GM21723 (cell line): ENCODE measurements around the gene NFATC3.

Experiments used
- ATAC-seq: cut with Tn5 transposase; IDR thresholded peaks from one replicate; pipeline ENCODE4 v1.9.1; 2021; ENCODE audit warnings: mild to moderate bottlenecking, moderate library complexity; ENCODE audit not compliant: unreplicated experiment

Gene NFATC3

DNA sequence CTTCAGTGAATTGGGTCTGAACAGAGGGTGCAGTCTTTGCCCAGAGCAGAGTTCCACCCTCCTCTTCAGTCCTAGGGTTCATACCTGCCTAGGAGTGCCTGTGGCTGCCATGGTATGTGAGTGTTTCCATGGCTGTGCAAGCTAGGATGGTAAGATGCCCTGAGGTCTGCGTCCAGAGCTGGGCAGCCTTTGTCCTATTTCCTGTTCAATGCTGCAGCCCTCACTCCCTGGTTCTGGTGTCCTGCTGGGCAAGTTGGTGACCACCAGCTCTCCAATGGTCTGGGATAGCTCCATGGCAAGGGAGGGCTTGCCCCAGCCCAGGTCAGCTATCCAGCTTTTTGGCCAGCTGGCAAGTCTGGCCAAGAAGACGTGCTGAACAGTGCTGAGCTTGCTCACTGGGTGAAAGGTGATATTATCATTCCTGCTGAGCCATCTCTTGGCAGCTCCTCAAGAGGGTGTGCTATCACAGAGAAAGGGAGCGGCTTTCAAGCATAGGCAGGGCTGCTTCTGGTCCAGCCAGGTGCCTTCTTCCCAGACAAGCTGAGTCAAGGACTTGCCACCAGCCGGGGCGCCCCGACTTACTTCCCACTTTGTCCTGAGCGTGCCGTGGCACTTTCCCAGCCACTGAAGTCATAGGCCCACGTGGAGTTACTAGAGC lies 13.0 kb upstream of the NFATC3 start:
- ATAC-seq, result no peak

DNA sequence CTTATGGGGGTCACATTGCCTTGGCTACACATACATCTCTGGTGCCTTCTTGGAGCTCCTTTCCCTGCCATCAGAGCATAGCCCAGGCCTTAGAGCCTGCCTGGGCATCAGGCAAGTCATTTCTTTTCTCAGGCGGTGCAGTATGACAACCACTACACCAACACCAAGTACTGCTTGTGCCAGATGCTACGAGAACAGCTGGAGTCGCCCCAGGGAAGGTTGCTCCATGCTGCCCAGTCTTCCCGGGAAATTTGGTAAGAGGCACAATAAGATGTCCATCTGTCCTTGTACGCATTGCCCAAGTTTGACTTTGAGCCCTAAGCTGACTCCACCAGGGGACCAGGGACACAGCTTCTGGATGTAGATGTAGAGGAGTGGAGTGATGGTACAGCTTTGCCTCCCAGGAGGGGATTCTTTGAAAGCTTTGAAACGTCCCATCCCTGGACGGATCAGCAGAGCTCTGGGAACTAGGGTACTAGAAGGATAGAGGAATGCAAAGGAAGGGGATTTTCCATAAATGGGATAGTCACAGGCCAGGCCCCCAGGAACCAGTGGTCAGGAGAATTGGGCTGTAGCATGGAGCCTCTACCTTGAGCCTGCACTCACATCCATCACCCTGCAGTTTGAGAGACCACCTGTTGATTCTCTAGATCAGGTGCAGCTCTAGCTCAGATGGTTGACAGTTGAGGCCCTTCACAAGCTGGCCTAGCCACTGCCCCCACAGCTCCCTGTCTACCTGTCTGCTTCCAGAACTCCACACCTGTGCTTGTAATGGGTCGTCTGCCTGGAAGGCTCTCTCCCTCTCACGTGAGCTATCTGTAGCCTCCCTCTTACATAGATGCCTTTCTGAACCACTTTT lies 11.0 kb upstream of the NFATC3 start:
- ATAC-seq, result no peak

DNA sequence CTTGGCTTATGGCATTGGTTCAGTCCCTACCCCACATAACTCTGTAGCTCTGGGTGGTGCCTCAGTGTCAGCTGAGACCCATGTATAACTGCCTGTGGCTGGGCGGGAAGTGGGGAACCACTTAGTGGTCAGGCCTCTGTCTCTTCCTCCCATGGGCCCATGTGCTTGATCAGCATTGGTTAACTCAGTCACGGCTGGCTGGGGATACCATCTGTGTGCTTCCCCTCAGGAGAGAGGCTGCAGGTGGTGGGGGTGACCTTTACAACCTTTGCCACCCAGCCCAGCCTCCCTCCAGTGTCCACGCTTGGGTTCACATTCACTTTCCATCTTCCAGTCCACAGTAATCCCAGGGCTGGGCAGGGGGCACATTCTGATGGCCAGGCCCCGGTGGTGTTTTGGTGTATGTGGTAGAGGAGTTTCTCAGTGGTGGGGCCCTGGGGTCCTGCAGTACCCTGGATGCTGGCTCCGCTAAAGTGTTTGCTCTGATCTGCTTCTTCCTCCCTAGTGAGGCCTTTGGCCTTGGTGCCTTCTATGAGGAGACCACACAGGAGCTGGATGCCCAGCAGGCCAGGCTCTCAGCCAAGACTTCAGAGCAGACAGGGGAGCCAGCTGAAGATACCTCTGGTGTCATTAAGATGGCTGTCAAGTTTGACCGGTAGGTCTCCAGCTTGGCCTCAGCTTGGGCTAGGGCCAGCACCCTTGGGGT lies 10.2 kb upstream of the NFATC3 start:
- ATAC-seq, result peak; percentile 88

DNA sequence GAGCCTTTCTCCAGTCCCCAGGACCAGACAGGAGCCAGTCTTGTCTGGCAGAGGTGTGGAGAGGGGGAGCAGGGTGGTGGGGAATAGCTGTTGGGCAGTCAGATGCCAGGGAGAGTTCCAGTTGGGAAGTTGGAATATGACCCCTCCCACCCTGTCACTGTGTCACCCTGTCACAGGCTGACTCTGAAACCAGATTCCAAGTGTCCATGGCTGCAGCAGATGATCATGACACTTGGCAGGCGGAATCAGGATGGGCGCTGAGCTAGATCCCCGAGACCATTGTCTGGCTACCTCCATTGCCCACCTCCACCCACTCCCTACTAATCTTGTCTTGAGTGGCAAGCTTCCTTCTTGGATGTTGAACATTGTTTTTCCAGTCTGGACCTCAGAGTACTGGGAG lies 9.2 kb upstream of the NFATC3 start:
- ATAC-seq, result no peak

DNA sequence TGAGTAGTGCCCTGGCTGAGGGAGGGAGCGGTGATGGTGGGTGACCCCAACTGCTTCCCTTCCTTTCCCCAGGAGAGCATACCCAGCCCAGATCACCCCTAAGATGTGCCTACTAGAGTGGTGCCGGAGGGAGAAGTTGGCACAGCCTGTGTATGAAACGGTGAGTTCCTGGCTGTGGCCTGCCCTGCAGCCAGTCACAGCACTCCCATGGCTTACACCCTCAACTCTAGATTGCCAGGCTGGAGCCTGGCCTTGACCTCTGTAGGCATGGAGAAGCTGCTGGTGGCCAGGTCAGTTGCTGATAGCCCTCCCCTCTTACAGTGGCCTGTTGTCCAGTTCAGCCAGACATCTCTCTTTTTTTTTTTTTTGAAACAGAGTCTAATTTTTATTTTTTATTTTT lies 8.6 kb upstream of the NFATC3 start:
- no peak for ATAC-seq

DNA sequence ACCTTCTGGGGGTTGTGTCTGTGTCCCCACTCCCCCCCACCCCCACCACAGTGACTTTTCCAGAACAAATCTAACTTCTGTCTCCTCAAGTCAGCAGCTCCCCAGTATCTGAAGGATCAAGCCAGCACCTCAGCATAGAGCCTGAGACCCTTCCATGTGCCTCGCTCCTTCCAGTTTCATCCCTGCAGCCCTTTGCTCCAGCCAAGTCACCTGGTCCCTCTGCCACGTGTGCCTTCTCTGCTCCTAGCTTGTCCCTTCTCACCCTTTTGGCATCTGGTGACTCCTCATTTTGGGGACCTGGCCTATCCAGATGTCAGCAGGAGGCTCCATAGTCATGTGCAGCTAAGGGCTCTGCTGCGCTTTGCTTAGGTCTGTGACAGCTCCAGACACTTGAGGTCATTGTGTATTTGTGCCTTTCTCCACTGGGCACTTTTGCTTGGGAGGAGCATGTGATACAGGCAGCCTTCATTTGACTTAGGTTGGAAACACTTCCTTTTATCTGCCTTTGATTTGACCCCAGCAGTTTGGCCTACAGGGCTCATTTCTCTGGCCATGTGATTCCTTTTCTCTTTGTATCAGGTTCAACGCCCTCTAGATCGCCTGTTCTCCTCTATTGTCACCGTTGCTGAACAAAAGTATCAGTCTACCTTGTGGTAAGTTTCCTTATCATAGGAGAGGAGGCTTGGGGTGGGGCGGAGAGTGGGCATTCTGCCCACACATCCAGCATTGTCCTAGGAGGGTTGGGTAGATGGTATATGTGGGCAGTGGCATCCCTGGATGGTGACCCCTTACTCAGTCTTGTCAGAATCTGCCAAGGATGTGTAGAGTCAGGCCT lies 7.1 kb upstream of the NFATC3 start:
- no peak for ATAC-seq

DNA sequence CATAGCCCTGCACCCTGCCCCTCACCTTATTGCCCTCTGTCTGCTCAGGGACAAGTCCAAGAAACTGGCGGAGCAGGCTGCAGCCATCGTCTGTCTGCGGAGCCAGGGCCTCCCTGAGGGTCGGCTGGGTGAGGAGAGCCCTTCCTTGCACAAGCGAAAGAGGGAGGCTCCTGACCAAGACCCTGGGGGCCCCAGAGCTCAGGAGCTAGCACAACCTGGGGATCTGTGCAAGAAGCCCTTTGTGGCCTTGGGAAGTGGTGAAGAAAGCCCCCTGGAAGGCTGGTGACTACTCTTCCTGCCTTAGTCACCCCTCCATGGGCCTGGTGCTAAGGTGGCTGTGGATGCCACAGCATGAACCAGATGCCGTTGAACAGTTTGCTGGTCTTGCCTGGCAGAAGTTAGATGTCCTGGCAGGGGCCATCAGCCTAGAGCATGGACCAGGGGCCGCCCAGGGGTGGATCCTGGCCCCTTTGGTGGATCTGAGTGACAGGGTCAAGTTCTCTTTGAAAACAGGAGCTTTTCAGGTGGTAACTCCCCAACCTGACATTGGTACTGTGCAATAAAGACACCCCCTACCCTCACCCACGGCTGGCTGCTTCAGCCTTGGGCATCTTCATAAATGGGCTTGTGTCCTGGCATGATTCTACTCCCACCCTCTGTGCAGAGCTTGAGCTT lies 6.3 kb upstream of the NFATC3 start:
- no peak for ATAC-seq

DNA sequence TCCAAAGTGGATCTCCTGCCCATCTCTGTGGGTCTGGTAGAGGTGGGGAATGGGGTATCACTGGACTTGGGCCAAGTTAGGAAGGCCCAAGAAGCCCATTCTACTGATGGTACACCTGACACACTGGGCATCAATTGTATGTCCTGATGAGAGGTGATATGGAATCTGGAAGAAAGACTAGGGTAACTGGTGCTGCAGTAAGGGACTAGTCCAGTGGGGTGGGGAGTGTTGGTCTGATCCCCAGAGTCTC lies 5.9 kb upstream of the NFATC3 start:
- no peak for ATAC-seq

DNA sequence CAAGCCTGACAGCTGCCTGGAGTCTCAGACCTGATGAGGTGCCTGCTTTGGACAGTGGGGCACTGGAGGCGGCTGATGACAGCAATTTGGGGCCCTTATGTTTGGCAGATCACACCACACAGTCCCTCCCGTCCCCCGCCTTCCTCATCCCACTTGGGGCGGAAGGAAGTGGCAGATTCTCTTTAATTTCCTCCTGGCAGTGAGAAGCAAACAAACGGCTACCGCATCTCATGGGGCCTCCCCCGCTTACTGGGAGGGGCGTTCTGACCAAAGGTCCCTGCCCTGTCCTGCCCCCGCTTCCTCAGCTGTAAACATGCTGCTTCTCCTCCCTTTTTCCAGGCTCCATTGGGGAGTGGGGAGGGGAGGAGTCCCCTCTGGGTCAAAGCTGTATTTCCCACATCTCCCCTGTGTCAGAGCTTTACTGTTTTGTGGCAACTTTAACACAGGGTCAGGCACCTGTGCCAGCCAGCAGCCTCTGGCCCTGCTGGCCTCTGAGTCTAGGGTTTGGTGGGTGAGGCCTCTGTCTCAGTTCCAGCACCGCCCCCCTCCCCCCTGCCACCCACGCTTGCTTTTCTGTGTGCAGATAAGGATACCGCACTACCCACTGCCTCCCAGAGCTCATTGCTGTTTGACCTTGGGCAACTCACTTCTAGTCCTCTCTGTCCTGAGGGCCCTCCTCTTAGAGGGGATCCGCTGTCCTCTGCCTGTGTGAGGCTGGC lies 5.4 kb upstream of the NFATC3 start:
- no peak for ATAC-seq

DNA sequence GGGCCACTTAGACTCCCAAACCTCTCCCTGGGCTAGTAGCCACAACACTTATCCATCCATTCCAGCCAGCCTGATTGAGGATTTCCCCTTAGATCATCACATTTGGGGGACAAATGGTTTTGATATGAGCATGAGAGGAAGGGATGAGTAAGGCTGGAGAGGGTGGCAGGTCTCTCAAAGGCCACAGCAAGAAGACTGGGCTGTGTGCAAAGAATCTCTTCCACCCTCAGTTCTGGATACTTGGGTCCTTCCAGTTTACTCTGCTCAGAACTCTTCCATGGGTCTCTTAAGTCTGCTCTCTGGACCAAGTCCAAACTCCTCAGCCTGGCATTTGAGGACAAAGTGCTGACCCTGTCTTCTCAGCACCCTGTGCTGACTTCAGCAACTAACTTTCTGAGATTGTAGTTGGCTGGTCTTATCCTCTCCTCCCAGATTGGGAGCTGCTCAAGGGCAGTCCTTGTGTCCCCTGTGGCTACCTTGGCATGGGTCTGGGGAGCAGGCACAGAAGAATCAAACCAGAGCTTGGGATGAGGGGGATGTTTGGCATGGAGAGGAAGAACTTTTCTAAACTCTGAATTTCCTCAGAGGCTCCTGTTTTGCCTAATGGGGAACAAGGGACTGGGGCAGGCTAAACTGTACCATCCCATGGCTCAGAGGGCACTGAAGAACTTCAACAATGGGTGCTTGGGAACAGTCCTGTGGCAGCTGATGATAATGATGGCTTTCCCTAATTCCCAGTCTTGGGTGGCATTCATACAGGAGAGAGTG lies 3.1 kb upstream of the NFATC3 start:
- no peak for ATAC-seq

DNA sequence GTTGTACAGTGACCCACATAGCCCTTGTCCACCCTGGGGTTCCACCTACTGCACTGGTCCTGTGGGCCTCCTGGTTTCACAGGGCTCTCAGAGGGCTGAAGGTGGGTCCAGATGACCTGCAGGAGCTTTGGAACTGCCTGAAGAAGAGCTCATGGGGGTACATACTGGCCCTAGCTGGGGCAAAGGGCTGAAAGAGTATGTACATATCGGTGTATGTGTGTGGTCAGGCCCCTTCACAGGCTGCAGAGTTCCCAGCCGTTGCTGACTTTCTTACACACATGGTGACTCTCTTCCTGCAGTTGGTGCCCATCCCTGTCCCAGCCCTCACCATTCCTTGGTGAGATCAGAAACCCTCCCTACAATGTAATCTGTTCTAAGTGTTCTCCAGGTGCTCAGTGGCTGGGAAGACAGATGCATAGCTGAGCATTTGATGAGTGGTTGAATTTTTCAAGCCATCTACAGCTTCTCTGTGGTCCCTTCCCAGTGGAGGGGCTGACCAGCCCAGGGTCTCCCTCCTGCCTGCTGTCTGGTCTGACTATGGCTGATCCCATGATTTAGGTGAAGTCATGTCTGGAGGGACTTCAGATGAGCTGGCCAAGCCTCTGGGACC lies 2.4 kb upstream of the NFATC3 start:
- no peak for ATAC-seq

DNA sequence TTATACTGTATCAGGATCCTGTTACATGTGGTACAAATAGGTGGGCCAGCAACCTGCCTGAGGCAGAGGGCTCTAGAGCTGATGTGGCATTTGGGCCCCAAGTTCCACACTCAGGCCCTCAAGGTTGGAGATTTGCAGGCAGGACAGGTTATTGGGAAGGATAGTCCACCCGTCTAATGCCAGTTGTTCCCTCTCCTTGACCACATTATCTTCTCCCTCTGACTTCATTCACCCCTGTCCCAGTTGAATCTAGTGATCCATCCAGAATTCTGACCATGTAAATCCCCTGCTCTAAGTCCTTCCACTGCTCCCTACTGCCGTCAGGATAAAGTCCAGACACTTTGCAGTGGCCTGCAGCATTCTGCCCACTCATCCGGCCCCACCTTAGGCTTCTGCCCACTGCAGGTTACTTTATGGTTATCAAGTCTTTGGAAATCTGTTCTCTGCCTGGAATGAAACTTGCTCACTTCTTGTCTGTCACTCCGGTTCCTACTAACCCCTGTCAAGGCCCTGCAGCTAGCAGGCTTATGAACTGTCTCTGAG lies 1.9 kb upstream of the NFATC3 start:
- no peak for ATAC-seq

DNA sequence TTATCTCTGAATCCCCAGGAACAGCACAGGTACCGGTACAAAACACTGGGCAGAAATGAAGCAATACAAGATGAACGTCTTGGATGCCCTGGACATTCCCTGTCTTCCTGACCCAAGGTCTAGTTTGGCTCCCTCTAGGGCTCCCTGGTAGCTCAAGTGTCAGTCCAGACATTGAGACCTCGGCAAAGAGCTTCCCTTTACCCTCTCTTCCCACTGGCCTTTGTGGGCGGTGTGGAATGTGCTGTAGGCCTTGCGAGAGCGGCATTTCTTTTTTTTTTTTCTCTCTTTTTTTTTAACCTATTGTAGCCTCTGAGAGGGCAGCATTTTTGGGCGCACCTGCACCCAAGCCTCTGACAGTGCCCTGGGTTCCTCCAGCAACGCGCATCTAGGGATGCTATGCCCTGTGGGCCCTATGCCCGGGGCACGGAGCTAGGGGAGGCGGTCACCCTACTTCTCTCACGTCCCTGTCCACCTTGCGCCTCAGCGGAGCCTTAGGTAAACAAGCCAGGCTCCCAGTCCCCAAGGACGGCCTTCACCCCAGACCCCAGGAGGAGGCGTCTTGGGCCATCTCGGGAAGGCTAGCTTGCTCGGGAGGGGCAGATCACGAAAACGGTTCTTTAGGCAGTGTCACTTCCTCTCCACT lies 1.2 kb upstream of the NFATC3 start:
- no peak for ATAC-seq

DNA sequence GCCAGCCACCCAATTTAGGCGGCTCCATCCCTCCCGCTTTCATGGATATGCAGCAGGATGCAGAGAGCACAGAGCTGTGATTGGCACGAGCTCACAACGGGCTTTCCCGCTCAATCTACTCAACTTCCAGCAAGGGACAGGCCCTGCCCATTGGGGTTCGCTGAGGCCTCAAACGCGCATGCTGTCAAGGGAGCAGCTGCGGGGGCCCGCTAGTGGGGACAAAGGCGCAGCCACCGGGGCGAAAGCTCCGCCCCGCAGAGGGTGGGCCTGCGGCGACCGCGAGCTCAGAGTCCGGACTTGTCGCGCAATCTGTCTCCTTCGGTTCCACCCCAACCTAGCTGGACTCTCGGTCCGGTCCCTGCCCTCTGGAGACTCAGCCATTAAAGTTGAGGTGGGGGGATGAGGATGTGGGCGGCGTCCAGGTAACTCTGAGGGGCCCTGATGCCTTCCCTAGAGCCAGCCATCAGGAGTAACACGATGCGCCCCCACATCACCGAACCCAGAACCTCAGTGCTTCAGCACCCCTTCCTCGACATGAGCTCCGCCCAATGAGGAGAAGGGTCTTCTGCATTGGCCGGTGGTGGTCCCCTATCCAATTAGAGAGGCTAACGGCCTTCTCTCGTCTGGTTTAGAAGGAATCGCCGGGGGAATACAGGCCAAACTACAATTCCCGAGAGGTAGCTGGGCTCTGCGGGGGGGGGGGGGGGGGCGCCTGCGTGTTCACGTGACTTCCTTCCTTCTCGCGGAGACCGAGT lies 489 bp upstream of the NFATC3 start:
- ATAC-seq, result peak; percentile 64

DNA sequence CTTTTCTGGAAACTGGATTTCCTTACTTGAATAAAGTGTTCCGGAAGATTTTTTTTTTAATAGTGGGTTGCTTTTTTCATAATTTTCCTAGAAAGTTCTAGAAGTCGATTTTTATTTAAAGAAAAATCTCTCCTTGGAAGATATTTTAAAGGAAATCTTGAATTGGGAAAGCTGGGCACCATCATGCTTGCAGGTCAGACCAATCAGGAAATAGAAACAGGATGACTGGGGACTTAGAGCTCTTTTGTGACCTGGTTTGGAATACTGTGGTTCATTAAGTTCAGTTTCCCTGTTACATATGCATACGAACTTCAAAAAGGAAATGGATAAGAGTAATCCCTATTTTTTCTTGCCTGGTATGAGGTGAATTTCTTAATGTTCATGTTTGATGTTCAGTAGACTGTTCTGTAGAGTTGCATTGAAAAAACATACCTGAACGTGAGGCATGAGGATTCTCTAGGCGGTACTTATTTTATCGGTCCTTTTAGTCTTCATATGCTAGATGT lies 1.2 kb downstream of the NFATC3 start:
- no peak for ATAC-seq

DNA sequence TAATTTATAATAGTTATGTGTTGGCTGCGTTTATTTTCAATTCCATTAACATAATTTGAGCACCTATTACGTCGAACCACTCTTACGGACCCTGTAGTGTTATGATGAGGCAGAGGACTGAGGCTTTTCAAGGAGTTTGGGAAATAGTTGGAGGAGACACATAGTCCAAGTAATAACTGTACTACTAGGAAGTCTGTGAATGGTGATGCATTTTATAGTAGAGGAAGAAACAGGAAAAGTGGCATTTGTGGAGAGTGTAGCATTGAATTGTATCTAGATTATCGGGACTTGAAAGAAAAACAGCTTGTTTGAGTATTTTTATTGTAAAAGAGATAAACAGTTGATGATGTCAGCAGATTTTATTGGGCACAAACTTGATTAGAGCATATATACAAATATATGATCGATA lies 1.7 kb downstream of the NFATC3 start:
- no peak for ATAC-seq

DNA sequence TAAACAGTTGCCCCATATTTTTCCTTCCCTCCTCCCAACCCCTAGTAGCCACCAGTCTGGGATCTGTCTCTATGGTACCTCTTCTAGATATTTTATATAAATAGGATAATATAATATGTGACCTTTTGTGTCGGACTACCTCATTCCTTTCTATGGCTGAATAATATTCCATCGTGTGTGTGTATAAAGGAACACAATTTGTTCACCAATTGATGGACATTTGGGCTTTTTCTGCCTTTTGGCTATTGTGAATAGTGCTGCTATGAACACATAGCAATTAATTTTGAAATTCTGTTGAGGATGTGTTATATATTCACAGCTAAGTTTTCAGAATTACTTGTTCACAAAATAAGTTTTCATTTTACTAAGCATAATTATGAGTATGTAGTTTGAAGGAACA lies 2.5 kb downstream of the NFATC3 start:
- no peak for ATAC-seq
